HUES48 (cell line): ENCODE data around the gene TIGD3.

Source experiments
- H3K27ac ChIP-seq: one replicate; pipeline ENCODE4 v1.7.0; 2013; ENCODE audit warnings: low read depth, low read length, inconsistent platforms
- H3K27me3 ChIP-seq: 2 replicates; pipeline ENCODE4 v1.6.1; 2013; ENCODE audit warnings: mild to moderate bottlenecking, low read length; ENCODE audit not compliant: control insufficient read depth, insufficient read depth
- H3K36me3 ChIP-seq: 2 replicates; pipeline ENCODE4 v1.6.1; 2013; ENCODE audit warnings: low read length; ENCODE audit not compliant: control insufficient read depth, insufficient read depth
- H3K4me1 ChIP-seq: 2 replicates; pipeline ENCODE4 v1.6.1; 2013; ENCODE audit warnings: mild to moderate bottlenecking, low read length; ENCODE audit not compliant: control insufficient read depth, insufficient read depth
- H3K4me3 ChIP-seq: 2 replicates; pipeline ENCODE4 v1.5.1; 2013; ENCODE audit warnings: mild to moderate bottlenecking, low read depth, low read length
- H3K9ac ChIP-seq: 2 replicates; pipeline ENCODE4 v1.6.1; 2013; ENCODE audit warnings: mild to moderate bottlenecking, low read depth, low read length, moderate library complexity
- H3K9me3 ChIP-seq: 2 replicates; pipeline ENCODE4 v1.6.1; 2013; ENCODE audit warnings: low read length; ENCODE audit not compliant: control insufficient read depth, insufficient read depth

Gene TIGD3

GRCh38 chr11:65315204-65315865 lies 39.2 kb upstream of the TIGD3 start:
- Histone ChIP-seq H3K36me3 (no peaks in the 10 kb centered on the region), H3K9ac (peak overlapping the region; percentile 73), H3K27ac (peak overlapping the region; percentile 59), H3K4me3 (peak overlapping the region; percentile 89), H3K9me3 (no peaks in the 10 kb centered on the region), H3K4me1 (peaks cover 21% of the 10 kb centered on the region), H3K27me3 (peaks cover 14% of the 10 kb centered on the region)

GRCh38 chr11:65315866-65316226 lies 38.7 kb upstream of the TIGD3 start:
- no peaks in the 10 kb centered on the region for H3K9me3 ChIP-seq
- peak overlapping the region; percentile 89; the same call in 1 of the 2 replicates for H3K4me3 ChIP-seq
- peaks cover 14% of the 10 kb centered on the region for H3K27me3 ChIP-seq
- H3K27ac ChIP-seq: no peak overlapping the region
- H3K9ac ChIP-seq: no peak overlapping the region
- peaks cover 3% of the 10 kb centered on the region; the same call in 1 of the 2 replicates for H3K36me3 ChIP-seq
- H3K4me1 ChIP-seq: peaks cover 18% of the 10 kb centered on the region

- no peak overlapping the region for H3K9ac ChIP-seq
- peak overlapping the region; percentile 54 for H3K27ac ChIP-seq
Observed at GRCh38 chr11:65316227-65317024, 38.1 kb upstream of the TIGD3 start.

GRCh38 chr11:65317025-65317786 lies 37.3 kb upstream of the TIGD3 start:
- Histone ChIP-seq H3K27ac (peak overlapping the region; percentile 54), H3K36me3 (peaks cover 16% of the 10 kb centered on the region), H3K9me3 (no peaks in the 10 kb centered on the region), H3K9ac (no peak overlapping the region), H3K27me3 (peaks cover 14% of the 10 kb centered on the region), H3K4me3 (no peak overlapping the region), H3K4me1 (peaks cover 16% of the 10 kb centered on the region)

More at GRCh38 chr11:65316227-65317024, 38.1 kb upstream of the TIGD3 start:
- peaks cover 16% of the 10 kb centered on the region for H3K4me1 ChIP-seq
- H3K27me3 ChIP-seq: peaks cover 14% of the 10 kb centered on the region
- H3K4me3 ChIP-seq: 0 out of 2 replicates have a peak overlapping the region, but pooled peaks have one; percentile 2
- H3K9me3 ChIP-seq: no peaks in the 10 kb centered on the region
- H3K36me3 ChIP-seq: peaks cover 9% of the 10 kb centered on the region

- no peak overlapping the region for H3K9ac ChIP-seq
- H3K36me3 ChIP-seq: peaks cover 16% of the 10 kb centered on the region
- H3K27ac ChIP-seq: no peak overlapping the region
- no peaks in the 10 kb centered on the region for H3K9me3 ChIP-seq
- H3K27me3 ChIP-seq: no peaks in the 10 kb centered on the region
- H3K4me3 ChIP-seq: no peak overlapping the region
- peaks cover 16% of the 10 kb centered on the region for H3K4me1 ChIP-seq
Observed at GRCh38 chr11:65320386-65321075, 34.0 kb upstream of the TIGD3 start.

GRCh38 chr11:65321076-65321475 lies 33.5 kb upstream of the TIGD3 start:
- Histone ChIP-seq H3K36me3 (peaks cover 16% of the 10 kb centered on the region), H3K4me1 (peaks cover 16% of the 10 kb centered on the region), H3K9ac (no peak overlapping the region), H3K4me3 (no peak overlapping the region), H3K27ac (no peak overlapping the region), H3K27me3 (no peaks in the 10 kb centered on the region), H3K9me3 (no peaks in the 10 kb centered on the region)

GRCh38 chr11:65321828-65322485 lies 32.6 kb upstream of the TIGD3 start:
- no peak overlapping the region for H3K9ac ChIP-seq
- no peak overlapping the region for H3K27ac ChIP-seq
- H3K4me3 ChIP-seq: no peak overlapping the region
- H3K36me3 ChIP-seq: peaks cover 16% of the 10 kb centered on the region
- H3K9me3 ChIP-seq: no peaks in the 10 kb centered on the region
- peaks cover 8% of the 10 kb centered on the region for H3K4me1 ChIP-seq
- H3K27me3 ChIP-seq: no peaks in the 10 kb centered on the region

GRCh38 chr11:65323813-65324212 lies 30.7 kb upstream of the TIGD3 start:
- Histone ChIP-seq H3K9ac (no peak overlapping the region), H3K27me3 (no peaks in the 10 kb centered on the region), H3K27ac (no peak overlapping the region), H3K36me3 (peaks cover 16% of the 10 kb centered on the region), H3K9me3 (no peaks in the 10 kb centered on the region), H3K4me1 (no peaks in the 10 kb centered on the region), H3K4me3 (no peak overlapping the region)

GRCh38 chr11:65325435-65325834 lies 29.1 kb upstream of the TIGD3 start:
- Histone ChIP-seq H3K4me3 (no peak overlapping the region), H3K9me3 (no peaks in the 10 kb centered on the region), H3K9ac (no peak overlapping the region), H3K27ac (no peak overlapping the region), H3K36me3 (peaks cover 16% of the 10 kb centered on the region), H3K4me1 (no peaks in the 10 kb centered on the region), H3K27me3 (no peaks in the 10 kb centered on the region)

GRCh38 chr11:65327021-65327420 lies 27.5 kb upstream of the TIGD3 start:
- H3K4me3 ChIP-seq: no peak overlapping the region
- no peaks in the 10 kb centered on the region for H3K27me3 ChIP-seq
- H3K27ac ChIP-seq: no peak overlapping the region
- no peaks in the 10 kb centered on the region for H3K9me3 ChIP-seq
- peaks cover 2% of the 10 kb centered on the region; the same call in 1 of the 2 replicates for H3K36me3 ChIP-seq
- no peak overlapping the region for H3K9ac ChIP-seq
- no peaks in the 10 kb centered on the region for H3K4me1 ChIP-seq
